ENCODE data around the gene ITSN1. TPM values are rescaled to one million over a fixed set of nuclear protein-coding genes. Genes with fewer than 3 reads are reported as not detected.
A peak's percentile ranks its signal among the peaks of the same experiment; 100 is the strongest.

The ITSN1 gene
- total RNA-seq, 1 experiment from 2014 or later = 88.5 TPM

GRCh38 chr21:33801424-33802405 lies 159.4 kb downstream of the ITSN1 start:
- H3K36me3 Mint-ChIP-seq (ENCODE audit: insufficient read depth, unreplicated experiment) = peaks cover 49% of the 10 kb centered on the region
- peak overlapping the region; percentile 24 for H3K27ac Mint-ChIP-seq (ENCODE audit: unreplicated experiment)
- no peaks in the 10 kb centered on the region for H3K27me3 ChIP-seq (replicated peaks; ENCODE audit: control insufficient read depth, insufficient read depth, low read length)
- TF ChIP-seq, protein P1, sequence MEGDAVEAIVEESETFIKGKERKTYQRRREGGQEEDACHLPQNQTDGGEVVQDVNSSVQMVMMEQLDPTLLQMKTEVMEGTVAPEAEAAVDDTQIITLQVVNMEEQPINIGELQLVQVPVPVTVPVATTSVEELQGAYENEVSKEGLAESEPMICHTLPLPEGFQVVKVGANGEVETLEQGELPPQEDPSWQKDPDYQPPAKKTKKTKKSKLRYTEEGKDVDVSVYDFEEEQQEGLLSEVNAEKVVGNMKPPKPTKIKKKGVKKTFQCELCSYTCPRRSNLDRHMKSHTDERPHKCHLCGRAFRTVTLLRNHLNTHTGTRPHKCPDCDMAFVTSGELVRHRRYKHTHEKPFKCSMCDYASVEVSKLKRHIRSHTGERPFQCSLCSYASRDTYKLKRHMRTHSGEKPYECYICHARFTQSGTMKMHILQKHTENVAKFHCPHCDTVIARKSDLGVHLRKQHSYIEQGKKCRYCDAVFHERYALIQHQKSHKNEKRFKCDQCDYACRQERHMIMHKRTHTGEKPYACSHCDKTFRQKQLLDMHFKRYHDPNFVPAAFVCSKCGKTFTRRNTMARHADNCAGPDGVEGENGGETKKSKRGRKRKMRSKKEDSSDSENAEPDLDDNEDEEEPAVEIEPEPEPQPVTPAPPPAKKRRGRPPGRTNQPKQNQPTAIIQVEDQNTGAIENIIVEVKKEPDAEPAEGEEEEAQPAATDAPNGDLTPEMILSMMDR (IDR thresholded peaks at IDR 0.05; ENCODE audit: insufficient read depth in 1 of 2, low read depth in 1 of 2, low read length in 1 of 2, severe bottlenecking in 1 of 2, unreplicated experiment in 1 of 2) = no peak
- CTCF ChIA-PET = interaction anchor here (1.0 kb wide), 1 partner anchor 213 kb away, joined by 3 read pairs; the partner anchor contains the start of gene DONSON
- POLR2A ChIA-PET = interaction anchor here (0.5 kb wide), 2 partner anchors 174 to 258 kb away, joined by 3 to 4 read pairs; no protein-coding TSS in a partner anchor
- H3K9me3 ChIP-seq = no peaks in the 10 kb centered on the region
- peak overlapping the region; percentile 4 for H3K4me3 Mint-ChIP-seq (ENCODE audit: unreplicated experiment)
- H3K36me3 ChIP-seq (ENCODE audit: control insufficient read depth, insufficient read depth, low read length) = no peaks in the 10 kb centered on the region
- H3K4me1 Mint-ChIP-seq (ENCODE audit: low read depth, unreplicated experiment) = peaks cover 12% of the 10 kb centered on the region
- peaks cover 4% of the 10 kb centered on the region for H3K4me1 ChIP-seq
- DNase-seq = no peak
- no peaks in the 10 kb centered on the region for H3K9me3 Mint-ChIP-seq (ENCODE audit: unreplicated experiment)
- no peak overlapping the region for H3K4me3 ChIP-seq (ENCODE audit: low read depth, low read length)
- intact Hi-C loops (cut with micrococcal nuclease; ENCODE audit: unreplicated experiment) = no loop called here
- H3K27me3 Mint-ChIP-seq (ENCODE audit: insufficient read depth, unreplicated experiment) = no peaks in the 10 kb centered on the region
- BruUV-seq (replicated peaks) = no TSS peak

DNA sequence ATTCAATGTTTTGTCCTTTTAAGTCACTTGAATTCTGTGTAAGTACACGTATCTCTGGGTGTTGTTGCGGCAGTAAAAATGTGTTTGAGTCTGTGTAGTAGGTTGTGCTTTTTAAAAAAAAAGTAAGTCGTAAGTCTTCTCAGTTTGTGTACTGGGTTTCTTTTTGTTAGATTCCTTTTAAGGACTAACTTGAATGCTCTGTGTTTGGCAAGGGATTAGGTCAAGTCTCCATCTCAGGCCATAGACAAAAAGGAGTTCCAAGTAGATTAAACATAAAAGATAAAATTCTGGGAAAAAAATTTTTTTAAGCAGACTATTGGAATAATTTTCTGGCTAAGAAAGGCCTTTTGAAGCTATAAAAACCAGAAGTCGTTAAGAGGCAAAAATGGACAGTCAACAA lies 160.2 kb downstream of the ITSN1 start:
- H3K36me3 Mint-ChIP-seq (ENCODE audit: insufficient read depth, unreplicated experiment) = peaks cover 45% of the 10 kb centered on the region
- ChIA-PET CTCF (no interaction called here), POLR2A (no interaction called here)
- peak overlapping the region; percentile 24 for H3K27ac Mint-ChIP-seq (ENCODE audit: unreplicated experiment)
- Histone ChIP-seq H3K36me3 (ENCODE audit: control insufficient read depth, insufficient read depth, low read length) (no peaks in the 10 kb centered on the region), H3K27me3 (replicated peaks; ENCODE audit: control insufficient read depth, insufficient read depth, low read length) (no peaks in the 10 kb centered on the region), H3K4me3 (ENCODE audit: low read depth, low read length) (no peak overlapping the region), H3K4me1 (peaks cover 10% of the 10 kb centered on the region), H3K9me3 (no peaks in the 10 kb centered on the region)
- no peaks in the 10 kb centered on the region for H3K27me3 Mint-ChIP-seq (ENCODE audit: insufficient read depth, unreplicated experiment)
- TF ChIP-seq, protein P1 (IDR thresholded peaks at IDR 0.05; ENCODE audit: insufficient read depth in 1 of 2, low read depth in 1 of 2, low read length in 1 of 2, severe bottlenecking in 1 of 2, unreplicated experiment in 1 of 2) = no peak
- intact Hi-C loops (cut with micrococcal nuclease; ENCODE audit: unreplicated experiment) = no loop called here
- no peaks in the 10 kb centered on the region for H3K9me3 Mint-ChIP-seq (ENCODE audit: unreplicated experiment)
- H3K4me3 Mint-ChIP-seq (ENCODE audit: unreplicated experiment) = peak overlapping the region; percentile 4
- H3K4me1 Mint-ChIP-seq (ENCODE audit: low read depth, unreplicated experiment) = peaks cover 12% of the 10 kb centered on the region
- no TSS peak for BruUV-seq (replicated peaks)
- no peak for DNase-seq

GRCh38 chr21:33808715-33809367 lies 166.5 kb downstream of the ITSN1 start:
- H3K27me3 ChIP-seq (replicated peaks; ENCODE audit: control insufficient read depth, insufficient read depth, low read length) = no peaks in the 10 kb centered on the region
- H3K4me1 ChIP-seq = peaks cover 6% of the 10 kb centered on the region; the same call in 1 of the 2 replicates
- TF ChIP-seq, protein P1 (IDR thresholded peaks at IDR 0.05; ENCODE audit: insufficient read depth in 1 of 2, low read depth in 1 of 2, low read length in 1 of 2, severe bottlenecking in 1 of 2, unreplicated experiment in 1 of 2) = no peak
- CTCF ChIA-PET = interaction anchor here (0.6 kb wide), 1 partner anchor 363 kb away, joined by 3 read pairs; no protein-coding TSS in a partner anchor
- Mint-ChIP-seq H3K36me3 (ENCODE audit: insufficient read depth, unreplicated experiment) (peaks cover 41% of the 10 kb centered on the region), H3K4me1 (ENCODE audit: low read depth, unreplicated experiment) (no peaks in the 10 kb centered on the region), H3K4me3 (ENCODE audit: unreplicated experiment) (no peak overlapping the region), H3K27ac (ENCODE audit: unreplicated experiment) (no peak overlapping the region), H3K27me3 (ENCODE audit: insufficient read depth, unreplicated experiment) (no peaks in the 10 kb centered on the region), H3K9me3 (ENCODE audit: unreplicated experiment) (no peaks in the 10 kb centered on the region)
- intact Hi-C loops (cut with micrococcal nuclease; ENCODE audit: unreplicated experiment) = no loop called here
- H3K9me3 ChIP-seq = no peaks in the 10 kb centered on the region
- POLR2A ChIA-PET = no interaction called here
- no peaks in the 10 kb centered on the region for H3K36me3 ChIP-seq (ENCODE audit: control insufficient read depth, insufficient read depth, low read length)
- BruUV-seq (replicated peaks) = no TSS peak
- no peak for DNase-seq
- no peak overlapping the region for H3K4me3 ChIP-seq (ENCODE audit: low read depth, low read length)

Measured in Caco-2 (cell line).